Right ventricle myocardium superior (tissue), 1 donor: ENCODE results near the gene RXFP2. TPM values are rescaled to one million over a fixed set of nuclear protein-coding genes. Genes with fewer than 3 reads are reported as not detected.

Source experiments
- ATAC-seq: fragments of 200-7000 bp; cut with Tn5 transposase; one replicate; pipeline ENCODE4 v1.9.1; 2020; ENCODE audit warnings: mild to moderate bottlenecking; ENCODE audit not compliant: poor library complexity
- DNase-seq: peaks from one replicate; pipeline ENCODE4 v3.0.0-alpha.2; 2020
- intact Hi-C: fragments of 100-400 bp; cut with DNase I; formaldehyde crosslinking; loops from one replicate; pipeline ENCODE4 v1.11.2; 2022
- total RNA-seq: library from RNA; stranded (reverse); fragmentation: NEBNext Ultra II Directional; extraction: Animal tissue kit (Norgen Biotek cat#: 25700); gene quantifications from one replicate; pipeline ENCODE4 v1.2.1, GENCODE V29; 2021
- donor health status: DM: no; HTN: yes; CAD: no; lungs with severe emphysema.

The RXFP2 gene
- total RNA-seq, 1 donor from 2014 or later, result not detected

- ATAC-seq (no peak), DNase-seq (no peak)
- intact Hi-C loops, result no loop called here
Measured at GRCh38 chr13:31805841-31806240, 66.5 kb downstream of the RXFP2 start.

GRCh38 chr13:31807090-31807541, 67.8 kb downstream of the RXFP2 start:
- DNase-seq, result no peak
- intact Hi-C loops, result no loop called here
- ATAC-seq, result peak; percentile 45

- intact Hi-C loops, result no loop called here
- ATAC-seq (no peak), DNase-seq (no peak)
Measured at GRCh38 chr13:31814536-31814935, 75.2 kb downstream of the RXFP2 start.

- intact Hi-C loops, result no loop called here
- no peak for ATAC-seq
- no peak for DNase-seq
Measured at GRCh38 chr13:31815361-31816144, 76.2 kb downstream of the RXFP2 start.

- ATAC-seq (no peak), DNase-seq (no peak)
- intact Hi-C loops, result no loop called here
Measured at GRCh38 chr13:31818236-31818635, 78.9 kb downstream of the RXFP2 start.

GRCh38 chr13:31824705-31825517, 85.6 kb downstream of the RXFP2 start:
- DNase-seq (no peak), ATAC-seq (peak; percentile 78)
- intact Hi-C loops, result loop anchor here (10.0 kb wide), 1 partner anchor 490 kb away; the partner anchor contains the start of genes BRCA2 and ZAR1L

GRCh38 chr13:31826521-31826920, 87.2 kb downstream of the RXFP2 start:
- intact Hi-C loops, result loop anchor here (10.0 kb wide), 1 partner anchor 488 kb away; the partner anchor contains the start of genes BRCA2 and ZAR1L
- ATAC-seq (no peak), DNase-seq (no peak)

- ATAC-seq, result peak; percentile 49
- intact Hi-C loops, result loop anchor here (10.0 kb wide), 1 partner anchor 487 kb away; the partner anchor contains the start of genes BRCA2 and ZAR1L
- no peak for DNase-seq
Measured at GRCh38 chr13:31827707-31828106, 88.4 kb downstream of the RXFP2 start.

- no peak for DNase-seq
- intact Hi-C loops, result no loop called here
- ATAC-seq, result no peak
Measured at GRCh38 chr13:31835932-31836331, 96.6 kb downstream of the RXFP2 start.

- ATAC-seq (no peak), DNase-seq (no peak)
- intact Hi-C loops, result no loop called here
Measured at GRCh38 chr13:31843044-31843443, 103.7 kb downstream of the RXFP2 start.

GRCh38 chr13:31846182-31846938, 107.0 kb downstream of the RXFP2 start:
- intact Hi-C loops, result loop anchor here (5.0 kb wide), 1 partner anchor 41 kb away; no protein-coding TSS in a partner anchor
- DNase-seq (peak; percentile 96), ATAC-seq (peak; percentile 98)

- DNase-seq (no peak), ATAC-seq (peak; percentile 48)
- intact Hi-C loops, result loop anchor here (5.0 kb wide), 1 partner anchor 40 kb away; no protein-coding TSS in a partner anchor
Measured at GRCh38 chr13:31846961-31847752, 107.8 kb downstream of the RXFP2 start.

GRCh38 chr13:31848621-31849020, 109.3 kb downstream of the RXFP2 start:
- ATAC-seq (no peak), DNase-seq (no peak)
- intact Hi-C loops, result loop anchor here (5.0 kb wide), 1 partner anchor 39 kb away; no protein-coding TSS in a partner anchor

GRCh38 chr13:31849206-31849605, 109.9 kb downstream of the RXFP2 start:
- no peak for DNase-seq
- ATAC-seq, result no peak
- intact Hi-C loops, result loop anchor here (5.0 kb wide), 1 partner anchor 38 kb away; no protein-coding TSS in a partner anchor

- intact Hi-C loops, result no loop called here
- ATAC-seq (no peak), DNase-seq (no peak)
Measured at GRCh38 chr13:31850041-31850555, 110.8 kb downstream of the RXFP2 start.

- DNase-seq, result no peak
- intact Hi-C loops, result no loop called here
- no peak for ATAC-seq
Measured at GRCh38 chr13:31851216-31851615, 111.9 kb downstream of the RXFP2 start.
